ENCODE results near the gene CCDC69.
A peak's percentile ranks its signal among the peaks of the same experiment; 100 is the strongest.

CCDC69 gene

GRCh38 chr5:151204051-151204450 lies 19.8 kb downstream of the CCDC69 start:
- Histone ChIP-seq H3K79me2 (ENCODE audit: insufficient read depth, low read length) (peaks cover 48% of the 10 kb centered on the region), H3K27me3 (ENCODE audit: low read length) (no peaks in the 10 kb centered on the region), H3K27ac (ENCODE audit: low read depth, low read length) (peak overlapping the region; percentile 43; the same call in 1 of the 2 replicates), H4K20me1 (ENCODE audit: low read depth, low read length) (no peaks in the 10 kb centered on the region), H3K9me2 (replicated peaks; ENCODE audit: insufficient read depth, low read length) (no peaks in the 10 kb centered on the region), H3K9ac (ENCODE audit: low read length) (no peak overlapping the region), H3K4me2 (ENCODE audit: low read depth, low read length, poor library complexity, severe bottlenecking) (no peak overlapping the region), H2AFZ (ENCODE audit: low read depth, low read length, severe bottlenecking) (no peak overlapping the region), H3K9me3 (ENCODE audit: insufficient read depth, low read length) (no peaks in the 10 kb centered on the region), H3K4me3 (ENCODE audit: insufficient read depth, low read length, poor library complexity, severe bottlenecking) (no peak overlapping the region), H3K36me3 (ENCODE audit: low read length) (peaks cover 33% of the 10 kb centered on the region), H3F3A (ENCODE audit: insufficient read depth) (peaks cover 74% of the 10 kb centered on the region)
- TF ChIP-seq EZH2phosphoT487 (conservative IDR thresholded peaks at IDR 0.05; ENCODE audit: low read length) (no peak), CTCF (IDR thresholded peaks at IDR 0.05; ENCODE audit: insufficient read depth, low read length, poor library complexity, severe bottlenecking) (no peak)

- Histone ChIP-seq H3K79me2 (ENCODE audit: insufficient read depth, low read length) (peaks cover 43% of the 10 kb centered on the region), H3K36me3 (ENCODE audit: low read length) (peaks cover 43% of the 10 kb centered on the region), H2AFZ (ENCODE audit: low read depth, low read length, severe bottlenecking) (no peak overlapping the region), H3K27me3 (ENCODE audit: low read length) (no peaks in the 10 kb centered on the region), H3F3A (ENCODE audit: insufficient read depth) (peaks cover 76% of the 10 kb centered on the region), H4K20me1 (ENCODE audit: low read depth, low read length) (no peaks in the 10 kb centered on the region), H3K27ac (ENCODE audit: low read depth, low read length) (peak overlapping the region; percentile 95), H3K9me2 (replicated peaks; ENCODE audit: insufficient read depth, low read length) (no peaks in the 10 kb centered on the region), H3K9ac (ENCODE audit: low read length) (no peak overlapping the region), H3K4me3 (ENCODE audit: insufficient read depth, low read length, poor library complexity, severe bottlenecking) (no peak overlapping the region), H3K4me2 (ENCODE audit: low read depth, low read length, poor library complexity, severe bottlenecking) (peak overlapping the region; percentile 1), H3K9me3 (ENCODE audit: insufficient read depth, low read length) (no peaks in the 10 kb centered on the region)
- TF ChIP-seq CTCF (IDR thresholded peaks at IDR 0.05; ENCODE audit: insufficient read depth, low read length, poor library complexity, severe bottlenecking): no peak
- no peak for TF ChIP-seq EZH2phosphoT487 (conservative IDR thresholded peaks at IDR 0.05; ENCODE audit: low read length)
These were observed 21.3 kb downstream of the CCDC69 start for GRCh38 chr5:151202381-151203139.

GRCh38 chr5:151200913-151201595 lies 22.8 kb downstream of the CCDC69 start:
- Histone ChIP-seq H3F3A (ENCODE audit: insufficient read depth) (peaks cover 87% of the 10 kb centered on the region), H3K4me2 (ENCODE audit: low read depth, low read length, poor library complexity, severe bottlenecking) (no peak overlapping the region), H3K36me3 (ENCODE audit: low read length) (peaks cover 47% of the 10 kb centered on the region), H3K9me3 (ENCODE audit: insufficient read depth, low read length) (no peaks in the 10 kb centered on the region), H3K27ac (ENCODE audit: low read depth, low read length) (peak overlapping the region; percentile 95), H4K20me1 (ENCODE audit: low read depth, low read length) (no peaks in the 10 kb centered on the region), H3K79me2 (ENCODE audit: insufficient read depth, low read length) (peaks cover 41% of the 10 kb centered on the region), H3K9me2 (replicated peaks; ENCODE audit: insufficient read depth, low read length) (no peaks in the 10 kb centered on the region), H3K4me3 (ENCODE audit: insufficient read depth, low read length, poor library complexity, severe bottlenecking) (no peak overlapping the region), H3K9ac (ENCODE audit: low read length) (no peak overlapping the region), H2AFZ (ENCODE audit: low read depth, low read length, severe bottlenecking) (no peak overlapping the region), H3K27me3 (ENCODE audit: low read length) (no peaks in the 10 kb centered on the region)
- no peak for TF ChIP-seq EZH2phosphoT487 (conservative IDR thresholded peaks at IDR 0.05; ENCODE audit: low read length)
- TF ChIP-seq CTCF (IDR thresholded peaks at IDR 0.05; ENCODE audit: insufficient read depth, low read length, poor library complexity, severe bottlenecking): no peak
